Thyroid gland (tissue), 4 donors: ENCODE results near the gene C1orf185. TPM values are rescaled to one million over a fixed set of nuclear protein-coding genes. Genes with fewer than 3 reads are reported as not detected.
"Not testable (repeated sequence)": the region's sequence is repeated elsewhere in the genome, so short reads cannot be mapped to it uniquely, and the experiment has no call there.

Experiments used
- DNase-seq, 2 donors: peaks; one replicate each; pipeline ENCODE4 v3.0.0-alpha.2; 2019
- H3K27ac ChIP-seq, 3 donors: fragments of 200-600 bp; sonication (generic); 1 replicate in 2 of 3; 2 replicates in 1 of 3; pipeline ENCODE4 v1.5.1; 2016 to 2019; ENCODE audit warnings: mild to moderate bottlenecking in 1 of 3, moderate library complexity in 1 of 3
- H3K27me3 ChIP-seq: fragments of 200-600 bp; sonication (generic); one replicate; pipeline ENCODE4 v1.5.1; 2019
- H3K36me3 ChIP-seq, 2 donors: fragments of 200-600 bp; sonication (generic); one replicate each; pipeline ENCODE4 v1.5.1; 2016 to 2019
- H3K4me1 ChIP-seq, 2 donors: fragments of 200-600 bp; sonication (generic); one replicate each; pipeline ENCODE4 v1.5.1; 2017 to 2019
- H3K4me3 ChIP-seq, 3 donors: fragments of 200-600 bp; sonication (generic); replicated peaks in 1 of 3; 1 replicate in 2 of 3; 2 replicates in 1 of 3; pipeline ENCODE4 v1.5.1; 2016; ENCODE audit warnings: mild to moderate bottlenecking in 1 of 3
- H3K9me3 ChIP-seq: fragments of 200-600 bp; sonication (generic); one replicate; pipeline ENCODE4 v1.5.1; 2017
- POLR2A ChIP-seq, 2 donors: fragments of 450-650 bp; IDR thresholded peaks; one replicate each; pipeline ENCODE4 v1.6.1; 2017; ENCODE audit warnings: antibody characterized with exemption in 2 of 2, mild to moderate bottlenecking in 2 of 2, moderate library complexity in 1 of 2
- WGBS, 2 donors: methylation state at CpG; one replicate each; pipeline ENCODE4 v1.1.5; 2017; 5-methylcytosine and 5-hydroxymethylcytosine counted together
- intact Hi-C: fragments of 100-400 bp; cut with DNase I; formaldehyde crosslinking; loops from one replicate; pipeline ENCODE4 v1.15.1; 2023
- total RNA-seq, 4 donors: library from RNA; depleted of rRNA; stranded (reverse); fragments of >200 nt; gene quantifications; one replicate each; pipeline ENCODE4 v1.2.3, GENCODE V29; 2016
- TF ChIP-seq, protein P1 (sequence below), 6 experiments: fragments of 200-600 bp in 3 of 6; fragments of 450-650 bp in 3 of 6; sonication (generic) in 3 of 6; IDR thresholded peaks; one replicate each; pipeline ENCODE4 v1.5.1; 2016 to 2019; ENCODE audit warnings: antibody characterized with exemption in 6 of 6, mild to moderate bottlenecking in 2 of 6, inconsistent platforms in 1 of 6, moderate library complexity in 1 of 6

Gene C1orf185
- total RNA-seq, 4 donors from 2014 or later, result not detected

DNA sequence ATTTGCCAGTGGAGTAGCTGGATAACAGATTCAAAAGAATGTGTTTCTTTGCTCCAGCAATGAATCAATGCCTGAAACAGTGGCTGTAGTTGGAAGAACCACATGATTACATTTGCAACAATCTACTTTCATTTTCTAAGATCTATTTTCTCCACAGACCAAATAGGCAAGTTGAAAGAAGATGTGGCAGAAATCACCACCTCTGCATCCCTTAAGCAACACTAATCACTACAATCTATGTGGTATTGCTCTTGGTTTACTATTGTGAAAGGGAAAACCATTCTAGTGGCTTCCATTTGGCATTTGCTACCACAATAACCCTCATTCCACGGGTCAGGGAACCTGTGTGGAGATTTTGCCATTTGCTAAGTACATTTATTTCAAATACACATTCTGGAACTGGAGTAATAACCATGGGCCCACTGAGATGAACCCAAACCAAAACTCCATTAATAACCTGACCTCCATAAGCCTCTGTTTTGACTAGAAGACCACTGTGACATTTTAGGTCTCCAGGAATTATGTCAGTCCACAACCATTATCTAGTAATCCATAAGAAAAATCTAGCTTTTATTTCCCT lies 66.3 kb downstream of the C1orf185 start:
- Histone ChIP-seq H3K9me3 (no peaks in the 10 kb centered on the region), H3K36me3 (no peaks in the 10 kb centered on the region), H3K27me3 (no peaks in the 10 kb centered on the region), H3K4me3 (no peak overlapping the region), H3K4me1 (no peaks in the 10 kb centered on the region), H3K27ac (no peak overlapping the region)
- TF ChIP-seq, protein P1, sequence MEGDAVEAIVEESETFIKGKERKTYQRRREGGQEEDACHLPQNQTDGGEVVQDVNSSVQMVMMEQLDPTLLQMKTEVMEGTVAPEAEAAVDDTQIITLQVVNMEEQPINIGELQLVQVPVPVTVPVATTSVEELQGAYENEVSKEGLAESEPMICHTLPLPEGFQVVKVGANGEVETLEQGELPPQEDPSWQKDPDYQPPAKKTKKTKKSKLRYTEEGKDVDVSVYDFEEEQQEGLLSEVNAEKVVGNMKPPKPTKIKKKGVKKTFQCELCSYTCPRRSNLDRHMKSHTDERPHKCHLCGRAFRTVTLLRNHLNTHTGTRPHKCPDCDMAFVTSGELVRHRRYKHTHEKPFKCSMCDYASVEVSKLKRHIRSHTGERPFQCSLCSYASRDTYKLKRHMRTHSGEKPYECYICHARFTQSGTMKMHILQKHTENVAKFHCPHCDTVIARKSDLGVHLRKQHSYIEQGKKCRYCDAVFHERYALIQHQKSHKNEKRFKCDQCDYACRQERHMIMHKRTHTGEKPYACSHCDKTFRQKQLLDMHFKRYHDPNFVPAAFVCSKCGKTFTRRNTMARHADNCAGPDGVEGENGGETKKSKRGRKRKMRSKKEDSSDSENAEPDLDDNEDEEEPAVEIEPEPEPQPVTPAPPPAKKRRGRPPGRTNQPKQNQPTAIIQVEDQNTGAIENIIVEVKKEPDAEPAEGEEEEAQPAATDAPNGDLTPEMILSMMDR (IDR thresholded peaks at IDR 0.05), result no peak
- TF ChIP-seq POLR2A (IDR thresholded peaks at IDR 0.05), result no peak
- 61 to 64% methylated on average over 1 of the region's 1 CpG for WGBS, 2 donors
- no peak for DNase-seq
- intact Hi-C loops, result no loop called here

DNA sequence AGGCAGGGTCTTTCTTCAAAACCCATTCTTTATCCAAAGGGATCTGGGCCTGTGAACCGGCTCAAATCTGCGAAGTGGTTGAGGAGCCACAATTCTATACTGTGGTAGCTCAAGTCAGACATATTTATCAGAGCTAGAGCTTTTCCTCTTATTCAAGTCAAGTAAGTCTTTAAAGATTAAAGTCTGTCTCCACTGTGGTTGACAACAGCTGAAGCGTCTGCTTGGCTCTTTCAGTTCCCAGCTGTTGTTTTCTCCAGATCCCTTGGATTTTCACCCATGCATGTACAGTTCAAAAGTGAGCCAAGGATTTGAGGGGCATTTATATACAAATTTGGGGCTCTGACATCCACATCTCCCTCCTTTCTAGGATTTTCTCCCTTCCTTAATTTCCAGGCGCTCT lies 66.9 kb downstream of the C1orf185 start:
- TF ChIP-seq, protein P1 (IDR thresholded peaks at IDR 0.05), result no peak
- TF ChIP-seq POLR2A (IDR thresholded peaks at IDR 0.05), result no peak
- 86 to 93% methylated on average over 4 of the region's 4 CpGs for WGBS, 2 donors
- intact Hi-C loops, result no loop called here

DNA sequence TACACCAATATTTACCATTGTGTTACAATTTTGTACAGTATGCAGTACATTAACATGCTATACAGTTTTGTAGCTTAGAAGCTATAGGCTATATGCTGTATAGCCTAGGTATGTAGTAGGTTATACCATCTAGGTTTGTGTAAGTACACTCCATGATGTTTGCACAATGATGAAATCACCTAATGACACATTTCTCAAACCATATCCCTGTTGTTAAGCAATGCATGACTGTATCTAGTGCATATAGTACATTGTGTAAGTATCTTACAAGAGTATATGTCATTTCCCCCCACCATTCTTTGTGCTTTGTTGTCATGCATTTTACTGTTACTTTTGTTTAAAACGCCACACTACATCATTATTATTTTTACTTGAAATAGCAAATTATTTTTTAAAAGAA lies 68.3 kb downstream of the C1orf185 start:
- no peaks in the 10 kb centered on the region for H3K4me1 ChIP-seq
- no peaks in the 10 kb centered on the region for H3K36me3 ChIP-seq
- TF ChIP-seq POLR2A (IDR thresholded peaks at IDR 0.05), result no peak
- TF ChIP-seq, protein P1 (IDR thresholded peaks at IDR 0.05), result no peak
- no peaks in the 10 kb centered on the region for H3K27me3 ChIP-seq
- H3K4me3 ChIP-seq, result no peak overlapping the region
- no peak for DNase-seq
- H3K27ac ChIP-seq, result no peak overlapping the region
- no peaks in the 10 kb centered on the region for H3K9me3 ChIP-seq
- intact Hi-C loops, result no loop called here
- 95% methylated on average over 1 of the region's 1 CpG for WGBS, 2 donors

More for the DNA sequence above, 66.9 kb downstream of the C1orf185 start:
- Histone ChIP-seq H3K9me3 (no peaks in the 10 kb centered on the region), H3K27ac (no peak overlapping the region), H3K27me3 (no peaks in the 10 kb centered on the region), H3K4me1 (no peaks in the 10 kb centered on the region), H3K4me3 (no peak overlapping the region), H3K36me3 (no peaks in the 10 kb centered on the region)
- no peak for DNase-seq

DNA sequence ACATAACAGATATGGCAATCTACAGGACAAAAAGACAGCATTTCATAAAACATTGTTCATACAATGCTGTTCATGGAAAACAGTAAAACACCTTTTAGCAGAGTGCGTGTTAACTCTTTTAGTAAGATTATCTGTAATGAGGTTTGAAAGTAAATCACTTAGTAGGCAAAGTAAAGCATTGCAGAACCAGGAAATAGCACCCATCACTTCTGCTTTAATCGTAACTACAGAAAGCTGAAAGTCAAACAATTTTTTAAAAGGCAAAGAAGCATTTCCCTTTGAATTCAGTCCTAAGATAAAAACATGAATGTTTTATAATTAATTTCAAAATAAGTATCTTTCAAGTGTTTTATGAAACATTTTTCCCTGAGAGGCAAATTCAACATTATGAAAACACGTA lies 70.8 kb downstream of the C1orf185 start:
- H3K27ac ChIP-seq, result no peak overlapping the region
- DNase-seq, result no peak
- TF ChIP-seq, protein P1 (IDR thresholded peaks at IDR 0.05), result no peak
- no peak for TF ChIP-seq POLR2A (IDR thresholded peaks at IDR 0.05)
- no peaks in the 10 kb centered on the region for H3K36me3 ChIP-seq
- 75 to 80% methylated on average over 3 of the region's 3 CpGs for WGBS, 2 donors
- no peaks in the 10 kb centered on the region for H3K4me1 ChIP-seq
- H3K27me3 ChIP-seq, result no peaks in the 10 kb centered on the region
- no peak overlapping the region for H3K4me3 ChIP-seq
- no peaks in the 10 kb centered on the region for H3K9me3 ChIP-seq
- intact Hi-C loops, result no loop called here

DNA sequence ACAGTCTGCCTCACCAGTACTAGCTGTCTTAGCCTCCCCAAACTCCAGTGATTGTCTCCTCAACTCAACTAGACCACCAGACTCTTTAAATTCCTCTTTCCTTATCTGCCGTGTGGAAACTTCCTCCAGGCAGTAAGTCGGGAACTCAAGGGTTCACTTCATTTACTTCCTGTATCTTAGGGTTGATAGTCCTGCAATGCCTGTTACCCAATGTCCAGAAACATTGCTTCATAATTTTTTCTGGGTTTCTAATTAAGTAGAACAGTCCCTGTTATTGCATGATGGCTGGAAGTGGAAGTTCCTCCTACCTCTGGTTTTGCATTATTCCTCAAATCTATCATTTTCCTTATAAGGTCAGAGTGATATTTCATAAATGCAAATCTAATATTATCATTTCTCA lies 73.2 kb downstream of the C1orf185 start:
- no peaks in the 10 kb centered on the region for H3K9me3 ChIP-seq
- no peaks in the 10 kb centered on the region for H3K27me3 ChIP-seq
- TF ChIP-seq, protein P1 (IDR thresholded peaks at IDR 0.05), result no peak
- TF ChIP-seq POLR2A (IDR thresholded peaks at IDR 0.05), result no peak
- H3K4me1 ChIP-seq, result no peaks in the 10 kb centered on the region
- no peaks in the 10 kb centered on the region for H3K36me3 ChIP-seq
- 34 to 61% methylated on average over 2 of the region's 2 CpGs for WGBS, 2 donors
- DNase-seq, result no peak
- no peak overlapping the region for H3K4me3 ChIP-seq
- no peak overlapping the region for H3K27ac ChIP-seq
- intact Hi-C loops, result no loop called here

DNA sequence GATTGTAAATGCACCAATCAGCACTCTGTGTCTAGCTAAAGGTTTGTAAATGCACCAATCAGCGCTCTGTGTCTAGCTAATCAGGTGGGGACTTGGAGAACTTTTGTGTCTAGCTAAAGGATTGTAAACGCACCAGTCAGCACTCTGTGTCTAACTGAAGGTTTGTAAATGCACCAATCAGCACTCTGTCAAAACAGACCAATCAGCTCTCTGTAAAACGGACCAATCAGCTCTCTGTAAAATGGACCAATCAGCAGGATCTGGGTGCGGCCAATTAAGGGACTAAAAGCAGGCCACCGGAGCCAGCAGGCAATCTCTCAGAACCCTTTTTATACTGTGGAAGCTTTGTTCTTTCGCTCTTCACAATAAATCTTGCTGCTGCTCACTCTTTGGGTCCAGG lies 76.0 kb downstream of the C1orf185 start:
- intact Hi-C loops, H3K4me1 ChIP-seq, H3K4me3 ChIP-seq, H3K27ac ChIP-seq, H3K27me3 ChIP-seq, H3K9me3 ChIP-seq, DNase-seq, H3K36me3 ChIP-seq: not testable (repeated sequence)
- 93 to 97% methylated on average over 6 of the region's 6 CpGs for WGBS, 2 donors
